ENCODE data around the gene NDUFA1.
"Not testable (repeated sequence)": the region's sequence is repeated elsewhere in the genome, so short reads cannot be mapped to it uniquely, and the experiment has no call there.

Gene NDUFA1

DNA sequence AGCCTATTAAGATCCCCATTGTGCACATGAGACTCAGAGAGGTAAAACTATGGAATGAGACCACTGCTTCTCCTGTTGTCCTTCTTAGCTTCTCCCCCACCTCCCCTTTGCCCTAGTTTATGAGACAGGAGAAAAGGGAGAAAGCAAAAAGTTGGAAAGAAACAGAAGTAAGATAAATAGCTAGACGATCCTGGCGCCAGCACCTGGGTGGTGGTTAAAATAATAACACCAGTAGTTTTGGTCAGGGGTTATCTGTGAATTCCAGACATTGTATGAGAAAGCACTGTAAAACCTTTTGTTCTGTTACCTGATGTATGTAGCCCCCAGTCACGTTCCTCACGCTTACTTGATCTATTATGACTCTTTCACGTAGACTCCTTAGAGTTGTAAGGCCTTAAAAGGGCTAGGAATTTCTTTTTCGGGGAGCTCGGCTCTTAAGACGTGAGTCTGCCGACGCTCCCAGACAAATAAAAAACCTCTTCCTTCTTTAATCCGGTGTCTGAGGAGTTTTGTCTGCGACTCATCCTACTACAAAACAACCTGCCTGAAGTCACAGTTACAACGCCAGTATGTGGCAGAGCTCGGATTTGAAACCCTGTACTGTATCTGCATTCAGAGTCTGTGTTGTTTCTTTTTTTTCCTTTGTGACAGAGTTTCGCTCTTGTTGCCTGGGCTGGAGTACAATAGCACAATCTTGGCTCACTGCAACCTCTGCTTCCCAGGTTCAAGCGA is 20.5 kb downstream of the NDUFA1 start:
- H3K27ac ChIP-seq (replicated peaks), result not testable (repeated sequence)

DNA sequence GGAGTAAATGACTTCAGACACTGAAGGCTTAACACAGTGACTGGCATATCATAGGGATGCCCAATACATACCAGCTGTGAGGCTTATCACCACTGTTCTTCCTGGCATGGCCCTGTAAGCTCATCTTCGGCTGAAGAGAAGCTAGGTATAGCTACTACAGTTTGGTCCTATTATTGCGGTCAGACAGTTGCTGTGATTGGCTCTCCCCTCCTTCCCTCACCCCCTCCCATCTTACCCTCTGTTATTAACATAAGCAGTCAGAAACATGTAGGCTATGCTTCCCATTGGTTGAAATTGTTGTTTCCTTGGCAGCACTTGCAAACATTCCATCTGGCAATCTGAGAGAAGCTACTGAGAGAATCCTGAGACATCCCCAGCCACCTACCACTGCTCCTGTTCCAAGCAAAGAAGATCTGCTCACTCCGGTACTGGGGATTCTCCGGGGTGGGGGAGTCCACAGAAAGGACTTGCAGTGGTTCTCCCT is 24.3 kb downstream of the NDUFA1 start, which contains the start of gene AKAP14:
AKAP14 (plus strand) TSS at position 51 of the 484 bp plus-strand sequence. CDS start 7,331 bp downstream, outside the sequence.
- TF ChIP-seq, protein P1, sequence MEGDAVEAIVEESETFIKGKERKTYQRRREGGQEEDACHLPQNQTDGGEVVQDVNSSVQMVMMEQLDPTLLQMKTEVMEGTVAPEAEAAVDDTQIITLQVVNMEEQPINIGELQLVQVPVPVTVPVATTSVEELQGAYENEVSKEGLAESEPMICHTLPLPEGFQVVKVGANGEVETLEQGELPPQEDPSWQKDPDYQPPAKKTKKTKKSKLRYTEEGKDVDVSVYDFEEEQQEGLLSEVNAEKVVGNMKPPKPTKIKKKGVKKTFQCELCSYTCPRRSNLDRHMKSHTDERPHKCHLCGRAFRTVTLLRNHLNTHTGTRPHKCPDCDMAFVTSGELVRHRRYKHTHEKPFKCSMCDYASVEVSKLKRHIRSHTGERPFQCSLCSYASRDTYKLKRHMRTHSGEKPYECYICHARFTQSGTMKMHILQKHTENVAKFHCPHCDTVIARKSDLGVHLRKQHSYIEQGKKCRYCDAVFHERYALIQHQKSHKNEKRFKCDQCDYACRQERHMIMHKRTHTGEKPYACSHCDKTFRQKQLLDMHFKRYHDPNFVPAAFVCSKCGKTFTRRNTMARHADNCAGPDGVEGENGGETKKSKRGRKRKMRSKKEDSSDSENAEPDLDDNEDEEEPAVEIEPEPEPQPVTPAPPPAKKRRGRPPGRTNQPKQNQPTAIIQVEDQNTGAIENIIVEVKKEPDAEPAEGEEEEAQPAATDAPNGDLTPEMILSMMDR (IDR thresholded peaks at IDR 0.05; ENCODE audit: insufficient read depth, low read length), result no peak
- TF ChIP-seq, protein P2, sequence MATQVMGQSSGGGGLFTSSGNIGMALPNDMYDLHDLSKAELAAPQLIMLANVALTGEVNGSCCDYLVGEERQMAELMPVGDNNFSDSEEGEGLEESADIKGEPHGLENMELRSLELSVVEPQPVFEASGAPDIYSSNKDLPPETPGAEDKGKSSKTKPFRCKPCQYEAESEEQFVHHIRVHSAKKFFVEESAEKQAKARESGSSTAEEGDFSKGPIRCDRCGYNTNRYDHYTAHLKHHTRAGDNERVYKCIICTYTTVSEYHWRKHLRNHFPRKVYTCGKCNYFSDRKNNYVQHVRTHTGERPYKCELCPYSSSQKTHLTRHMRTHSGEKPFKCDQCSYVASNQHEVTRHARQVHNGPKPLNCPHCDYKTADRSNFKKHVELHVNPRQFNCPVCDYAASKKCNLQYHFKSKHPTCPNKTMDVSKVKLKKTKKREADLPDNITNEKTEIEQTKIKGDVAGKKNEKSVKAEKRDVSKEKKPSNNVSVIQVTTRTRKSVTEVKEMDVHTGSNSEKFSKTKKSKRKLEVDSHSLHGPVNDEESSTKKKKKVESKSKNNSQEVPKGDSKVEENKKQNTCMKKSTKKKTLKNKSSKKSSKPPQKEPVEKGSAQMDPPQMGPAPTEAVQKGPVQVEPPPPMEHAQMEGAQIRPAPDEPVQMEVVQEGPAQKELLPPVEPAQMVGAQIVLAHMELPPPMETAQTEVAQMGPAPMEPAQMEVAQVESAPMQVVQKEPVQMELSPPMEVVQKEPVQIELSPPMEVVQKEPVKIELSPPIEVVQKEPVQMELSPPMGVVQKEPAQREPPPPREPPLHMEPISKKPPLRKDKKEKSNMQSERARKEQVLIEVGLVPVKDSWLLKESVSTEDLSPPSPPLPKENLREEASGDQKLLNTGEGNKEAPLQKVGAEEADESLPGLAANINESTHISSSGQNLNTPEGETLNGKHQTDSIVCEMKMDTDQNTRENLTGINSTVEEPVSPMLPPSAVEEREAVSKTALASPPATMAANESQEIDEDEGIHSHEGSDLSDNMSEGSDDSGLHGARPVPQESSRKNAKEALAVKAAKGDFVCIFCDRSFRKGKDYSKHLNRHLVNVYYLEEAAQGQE (IDR thresholded peaks at IDR 0.05; ENCODE audit: insufficient replicate concordance, low read depth), result no peak
- no peak for TF ChIP-seq GABPA (IDR thresholded peaks at IDR 0.05; ENCODE audit: low read depth)
- TF ChIP-seq SPI1 (IDR thresholded peaks at IDR 0.05; ENCODE audit: borderline replicate concordance, low read depth), result no peak
- Histone ChIP-seq H3K27me3 (ENCODE audit: insufficient read depth, poor library complexity, severe bottlenecking) (no peaks in the 10 kb centered on the region), H3K27ac (replicated peaks) (no peak within 1 kb of the TSS), H3K4me3 (replicated peaks; ENCODE audit: insufficient read depth, low read length) (no peak within 1 kb of the TSS)
- no peak for DNase-seq (ENCODE audit: low read depth in 1 of 2, low spot score in 1 of 2)

More for the DNA sequence above, 20.5 kb downstream of the NDUFA1 start:
- H3K27me3 ChIP-seq (ENCODE audit: insufficient read depth, poor library complexity, severe bottlenecking); H3K4me3 ChIP-seq (replicated peaks; ENCODE audit: insufficient read depth, low read length); DNase-seq (ENCODE audit: low read depth in 1 of 2, low spot score in 1 of 2): not testable (repeated sequence)

DNA sequence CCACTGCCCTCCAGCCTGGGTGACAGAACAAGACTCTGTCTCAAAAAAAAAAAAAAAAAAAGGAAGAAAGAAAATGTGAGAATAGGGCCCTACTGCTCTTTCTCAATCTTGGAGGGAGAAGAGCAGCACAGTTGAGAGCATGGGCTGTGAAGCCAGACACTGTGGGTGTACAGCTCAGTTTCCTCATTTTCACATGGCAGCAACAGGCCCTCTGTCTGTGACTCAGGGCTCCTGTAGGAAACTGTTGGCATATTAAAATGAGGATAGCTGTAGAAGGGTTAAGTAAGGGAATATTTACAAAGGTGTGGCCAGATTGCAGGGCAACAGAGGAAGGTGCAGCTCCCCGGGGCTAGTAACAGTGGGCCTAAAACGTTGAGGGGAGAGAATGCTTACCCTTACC is 27.5 kb downstream of the NDUFA1 start:
- peak overlapping the region; percentile 74 for H3K27ac ChIP-seq (replicated peaks)
- peak; percentile 45 to 89 for DNase-seq (ENCODE audit: low read depth in 1 of 2, low spot score in 1 of 2)
- H3K4me3 ChIP-seq (replicated peaks; ENCODE audit: insufficient read depth, low read length), result no peak overlapping the region; the same call in 1 of the 2 replicates
- TF ChIP-seq POLR2AphosphoS5 (IDR thresholded peaks at IDR 0.05; ENCODE audit: low read depth) (peak; percentile 45; the same call in 1 of the 2 replicates), SPI1 (IDR thresholded peaks at IDR 0.05; ENCODE audit: borderline replicate concordance, low read depth) (peak; percentile 21; the same call in 1 of the 2 replicates), GABPA (IDR thresholded peaks at IDR 0.05; ENCODE audit: low read depth) (no peak)
- TF ChIP-seq, protein P2 (IDR thresholded peaks at IDR 0.05; ENCODE audit: insufficient replicate concordance, low read depth), result peak; percentile 13
- no peaks in the 10 kb centered on the region for H3K27me3 ChIP-seq (ENCODE audit: insufficient read depth, poor library complexity, severe bottlenecking)

GRCh38 chrX:119900976-119901375 is 29.3 kb downstream of the NDUFA1 start:
- H3K4me3 ChIP-seq (replicated peaks; ENCODE audit: insufficient read depth, low read length), result no peak overlapping the region
- no peak overlapping the region for H3K27ac ChIP-seq (replicated peaks)
- DNase-seq (ENCODE audit: low read depth in 1 of 2, low spot score in 1 of 2), result no peak
- TF ChIP-seq, protein P1 (IDR thresholded peaks at IDR 0.05; ENCODE audit: insufficient read depth, low read length), result no peak
- TF ChIP-seq GABPA (IDR thresholded peaks at IDR 0.05; ENCODE audit: low read depth) (no peak), POLR2AphosphoS5 (IDR thresholded peaks at IDR 0.05; ENCODE audit: low read depth) (no peak), SPI1 (IDR thresholded peaks at IDR 0.05; ENCODE audit: borderline replicate concordance, low read depth) (no peak)
- TF ChIP-seq, protein P2 (IDR thresholded peaks at IDR 0.05; ENCODE audit: insufficient replicate concordance, low read depth), result no peak
- H3K27me3 ChIP-seq (ENCODE audit: insufficient read depth, poor library complexity, severe bottlenecking), result no peaks in the 10 kb centered on the region

Data from HL-60 (cell line).